Type B pancreatic cell (in vitro differentiated cells): ENCODE results near the gene CEP41. TPM values are rescaled to one million over a fixed set of nuclear protein-coding genes. Genes with fewer than 3 reads are reported as not detected.

Source experiments
- DNase-seq: peaks from one replicate; pipeline ENCODE4 v3.0.0; 2021; ENCODE audit warnings: mixed read lengths; ENCODE audit not compliant: unreplicated experiment; ENCODE audit errors: extremely low spot score
- H3K27ac Mint-ChIP-seq: 2 replicates; pipeline ENCODE4 v1.8.0; 2021; ENCODE audit warnings: mild to moderate bottlenecking, mixed read lengths
- H3K27me3 Mint-ChIP-seq: 2 replicates; pipeline ENCODE4 v1.8.0; 2021; ENCODE audit warnings: mixed read lengths
- H3K36me3 Mint-ChIP-seq: 2 replicates; pipeline ENCODE4 v1.8.0; 2021; ENCODE audit warnings: mixed read lengths
- H3K4me1 Mint-ChIP-seq: one replicate; pipeline ENCODE4 v1.8.0; 2021; ENCODE audit warnings: mixed read lengths; ENCODE audit not compliant: unreplicated experiment
- H3K4me3 Mint-ChIP-seq: 2 replicates; pipeline ENCODE4 v1.8.0; 2021; ENCODE audit warnings: mild to moderate bottlenecking, mixed read lengths
- H3K9me3 Mint-ChIP-seq: 2 replicates; pipeline ENCODE4 v1.8.0; 2021; ENCODE audit warnings: mixed read lengths
- total RNA-seq: library from RNA; stranded (reverse); gene quantifications from 2 replicates; pipeline ENCODE4 v1.2.1, GENCODE V29; 2021; ENCODE audit warnings: low replicate concordance
- TF ChIP-seq, protein P1 (sequence below): fragments of 200-600 bp; sonication (generic); conservative IDR thresholded peaks from 2 replicates; pipeline ENCODE4 v1.5.0; 2021; ENCODE audit warnings: antibody characterized with exemption, mild to moderate bottlenecking

Gene CEP41
- total RNA-seq, 1 donor from 2014 or later: 33.0 TPM

GRCh38 chr7:130442601-130443000, 1.8 kb upstream of the CEP41 start:
- Mint-ChIP-seq H3K27ac (no peak overlapping the region), H3K9me3 (peaks cover 18% of the 10 kb centered on the region), H3K27me3 (no peaks in the 10 kb centered on the region), H3K36me3 (peaks cover 27% of the 10 kb centered on the region), H3K4me1 (peaks cover 45% of the 10 kb centered on the region), H3K4me3 (peak overlapping the region; percentile 100)
- TF ChIP-seq, protein P1, sequence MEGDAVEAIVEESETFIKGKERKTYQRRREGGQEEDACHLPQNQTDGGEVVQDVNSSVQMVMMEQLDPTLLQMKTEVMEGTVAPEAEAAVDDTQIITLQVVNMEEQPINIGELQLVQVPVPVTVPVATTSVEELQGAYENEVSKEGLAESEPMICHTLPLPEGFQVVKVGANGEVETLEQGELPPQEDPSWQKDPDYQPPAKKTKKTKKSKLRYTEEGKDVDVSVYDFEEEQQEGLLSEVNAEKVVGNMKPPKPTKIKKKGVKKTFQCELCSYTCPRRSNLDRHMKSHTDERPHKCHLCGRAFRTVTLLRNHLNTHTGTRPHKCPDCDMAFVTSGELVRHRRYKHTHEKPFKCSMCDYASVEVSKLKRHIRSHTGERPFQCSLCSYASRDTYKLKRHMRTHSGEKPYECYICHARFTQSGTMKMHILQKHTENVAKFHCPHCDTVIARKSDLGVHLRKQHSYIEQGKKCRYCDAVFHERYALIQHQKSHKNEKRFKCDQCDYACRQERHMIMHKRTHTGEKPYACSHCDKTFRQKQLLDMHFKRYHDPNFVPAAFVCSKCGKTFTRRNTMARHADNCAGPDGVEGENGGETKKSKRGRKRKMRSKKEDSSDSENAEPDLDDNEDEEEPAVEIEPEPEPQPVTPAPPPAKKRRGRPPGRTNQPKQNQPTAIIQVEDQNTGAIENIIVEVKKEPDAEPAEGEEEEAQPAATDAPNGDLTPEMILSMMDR: no peak
- no peak for DNase-seq

GRCh38 chr7:130441408-130441869, 623 bp upstream of the CEP41 start:
- peaks cover 32% of the 10 kb centered on the region for H3K36me3 Mint-ChIP-seq
- H3K9me3 Mint-ChIP-seq: peaks cover 18% of the 10 kb centered on the region
- peaks cover 45% of the 10 kb centered on the region for H3K4me1 Mint-ChIP-seq
- TF ChIP-seq, protein P1: no peak
- peak overlapping the region; percentile 100 for H3K4me3 Mint-ChIP-seq
- no peaks in the 10 kb centered on the region for H3K27me3 Mint-ChIP-seq
- H3K27ac Mint-ChIP-seq: peak overlapping the region; percentile 100
- DNase-seq: no peak

- Mint-ChIP-seq H3K9me3 (peaks cover 18% of the 10 kb centered on the region), H3K4me1 (peaks cover 29% of the 10 kb centered on the region), H3K27me3 (no peaks in the 10 kb centered on the region), H3K4me3 (no peak overlapping the region), H3K27ac (no peak overlapping the region), H3K36me3 (peaks cover 32% of the 10 kb centered on the region)
- TF ChIP-seq, protein P1: no peak
- no peak for DNase-seq
These were observed 4.6 kb downstream of the CEP41 start for GRCh38 chr7:130436253-130436652.

DNA sequence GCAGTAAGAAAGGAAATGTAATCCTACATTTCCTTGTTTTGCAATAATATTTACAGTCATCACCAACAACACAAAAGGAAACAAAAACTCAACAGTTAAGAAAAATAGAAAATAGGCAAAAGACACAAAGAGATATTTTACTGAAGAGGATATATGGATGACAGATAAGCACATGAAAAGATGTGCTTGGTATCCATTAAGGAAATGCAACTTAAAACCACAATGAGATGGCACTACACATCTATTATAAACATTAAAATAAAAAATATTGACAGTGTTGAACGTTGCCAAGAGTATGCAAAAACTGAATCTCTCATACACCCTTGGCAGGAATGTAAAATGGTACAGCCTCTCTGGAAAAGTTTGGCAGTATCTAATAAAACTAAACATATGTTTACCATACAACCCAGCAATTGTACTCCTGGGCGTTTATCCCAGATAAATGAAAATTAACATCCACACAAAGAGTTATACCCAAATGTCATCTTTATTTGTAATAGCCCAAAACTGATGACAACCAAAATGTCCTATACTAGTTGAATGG, 5.4 kb downstream of the CEP41 start:
- no peak for DNase-seq
- peaks cover 11% of the 10 kb centered on the region for H3K9me3 Mint-ChIP-seq
- peaks cover 21% of the 10 kb centered on the region for H3K4me1 Mint-ChIP-seq
- TF ChIP-seq, protein P1: no peak
- H3K36me3 Mint-ChIP-seq: peaks cover 26% of the 10 kb centered on the region
- no peak overlapping the region for H3K4me3 Mint-ChIP-seq
- H3K27ac Mint-ChIP-seq: no peak overlapping the region
- H3K27me3 Mint-ChIP-seq: no peaks in the 10 kb centered on the region

DNA sequence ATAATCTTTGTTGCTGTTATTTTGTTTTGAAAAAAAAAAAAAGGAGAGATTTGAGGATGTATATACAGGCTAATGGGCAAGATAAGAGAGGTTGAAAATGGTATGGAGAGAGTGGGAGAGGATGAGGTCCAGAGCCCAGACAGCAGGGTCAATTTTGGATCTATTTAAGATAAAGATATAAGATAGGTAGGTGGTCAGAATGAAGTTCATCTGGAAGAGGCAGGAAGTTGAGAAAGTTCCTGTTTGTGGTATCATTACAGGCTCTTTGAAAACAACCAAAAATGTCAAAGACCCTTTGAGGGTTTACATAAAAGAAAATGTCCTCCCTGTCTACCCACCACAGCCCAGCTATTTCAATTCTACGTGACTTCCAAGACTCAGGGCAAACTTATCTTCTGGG, 7.5 kb downstream of the CEP41 start:
- Mint-ChIP-seq H3K36me3 (peaks cover 18% of the 10 kb centered on the region), H3K4me1 (peaks cover 8% of the 10 kb centered on the region), H3K27me3 (no peaks in the 10 kb centered on the region), H3K4me3 (no peak overlapping the region), H3K27ac (no peak overlapping the region), H3K9me3 (peaks cover 9% of the 10 kb centered on the region)
- DNase-seq: no peak
- TF ChIP-seq, protein P1: no peak
